HG03108 (cell line): ENCODE measurements around the gene HIPK2.

ENCODE experiments used
- ATAC-seq: cut with Tn5 transposase; IDR thresholded peaks from one replicate; pipeline ENCODE4 v1.9.1; 2021; ENCODE audit warnings: moderate library complexity; ENCODE audit not compliant: unreplicated experiment

HIPK2 gene

DNA sequence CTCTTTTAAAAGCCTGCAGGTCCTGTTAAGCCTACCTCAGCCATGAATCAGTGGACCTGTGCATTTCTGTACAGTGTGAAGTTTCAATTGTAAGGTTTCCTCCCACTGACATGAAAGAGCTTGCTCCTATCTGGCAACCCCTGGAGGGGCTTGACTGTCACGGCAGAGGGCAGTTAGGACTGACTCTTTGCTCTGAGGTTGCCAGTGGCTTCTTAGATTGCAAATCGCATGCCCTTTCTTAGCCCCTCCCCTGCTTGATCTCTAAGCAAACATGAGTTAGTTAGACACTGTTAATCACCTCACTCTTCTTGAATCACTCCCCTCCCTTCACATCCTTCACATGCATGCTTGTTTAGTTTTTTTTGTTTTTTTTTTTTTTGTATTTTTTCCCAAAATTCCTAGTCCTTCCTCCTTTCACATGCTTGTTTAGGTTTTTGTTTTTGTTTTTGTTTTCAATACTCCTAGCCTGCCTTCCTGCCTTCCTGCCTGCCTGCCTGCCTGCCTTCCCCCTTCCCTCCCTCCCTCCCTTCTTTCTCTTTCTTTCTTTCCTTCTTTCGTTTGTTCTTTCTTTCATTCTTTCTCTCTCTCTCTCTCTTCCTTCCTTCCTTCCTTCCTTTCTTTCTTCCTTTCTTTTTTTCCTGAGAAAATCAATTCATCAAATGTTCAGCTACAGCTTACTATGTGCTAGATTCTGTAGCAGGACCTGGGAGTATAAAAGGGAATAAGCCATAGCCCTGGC, 6.0 kb upstream of the HIPK2 start:
- no peak for ATAC-seq

- ATAC-seq = no peak
Measured at GRCh38 chr7:139782932-139783331, 5.1 kb upstream of the HIPK2 start.

DNA sequence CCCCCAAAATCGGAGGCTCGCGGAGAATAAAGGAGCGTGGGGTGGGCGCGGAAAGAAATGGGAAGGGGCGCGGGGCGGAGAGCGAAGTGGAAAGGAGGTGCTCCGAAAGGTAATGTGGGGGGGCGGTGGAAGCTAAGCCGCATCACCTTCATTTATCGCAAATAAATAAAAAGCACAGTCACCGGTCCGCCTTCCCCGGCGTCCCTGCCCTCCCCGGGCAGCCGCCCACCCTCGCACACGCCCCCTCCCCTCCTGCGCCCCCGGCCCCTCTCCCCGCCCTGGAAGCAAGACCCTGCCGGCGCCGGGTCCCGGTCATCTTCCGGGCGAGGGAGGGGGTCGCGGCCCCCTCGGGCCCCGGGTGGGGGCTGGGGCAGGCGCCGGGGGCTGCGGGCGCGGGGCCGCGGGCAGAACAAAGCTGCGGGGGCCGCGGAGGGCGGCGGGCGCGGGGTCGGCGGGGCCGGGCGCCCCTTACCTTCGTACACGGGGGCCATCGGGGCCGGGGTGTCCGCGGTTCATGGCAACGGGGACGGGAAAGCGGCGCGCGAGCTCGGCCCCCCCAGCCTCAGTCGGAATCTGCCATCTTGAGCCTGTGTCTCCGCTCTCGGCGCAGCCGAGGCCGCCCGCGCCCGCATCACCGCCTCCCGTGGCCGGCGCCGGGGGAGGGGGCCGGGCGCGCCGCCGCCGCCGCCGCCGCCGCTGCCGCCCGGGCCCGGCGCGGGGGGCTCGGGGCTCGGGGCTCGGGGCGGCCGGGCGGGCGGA, 486 bp downstream of the HIPK2 start:
- ATAC-seq = no peak

GRCh38 chr7:139776486-139777132, 1.2 kb downstream of the HIPK2 start:
- no peak for ATAC-seq

DNA sequence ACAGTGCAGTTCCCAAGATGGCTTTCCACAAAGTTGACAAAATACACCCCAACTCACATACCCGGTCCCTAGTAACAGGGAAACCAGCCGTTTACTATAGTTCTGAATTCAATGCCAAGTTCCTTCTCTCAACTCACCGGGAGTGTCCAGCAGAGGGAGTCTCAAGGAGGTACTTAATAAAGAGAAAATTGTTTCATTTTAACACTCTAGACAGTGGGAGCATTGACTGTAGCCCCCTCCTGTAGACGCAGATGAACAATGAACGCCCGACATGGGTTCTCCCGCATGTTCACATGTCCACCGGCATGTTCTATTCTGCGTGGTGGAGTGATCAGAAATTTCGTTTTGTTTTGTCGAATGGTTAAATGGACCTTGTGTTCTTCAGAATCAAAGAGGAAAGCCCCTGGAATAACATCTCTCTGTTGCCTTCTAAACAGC, 1.9 kb downstream of the HIPK2 start:
- ATAC-seq = no peak

DNA sequence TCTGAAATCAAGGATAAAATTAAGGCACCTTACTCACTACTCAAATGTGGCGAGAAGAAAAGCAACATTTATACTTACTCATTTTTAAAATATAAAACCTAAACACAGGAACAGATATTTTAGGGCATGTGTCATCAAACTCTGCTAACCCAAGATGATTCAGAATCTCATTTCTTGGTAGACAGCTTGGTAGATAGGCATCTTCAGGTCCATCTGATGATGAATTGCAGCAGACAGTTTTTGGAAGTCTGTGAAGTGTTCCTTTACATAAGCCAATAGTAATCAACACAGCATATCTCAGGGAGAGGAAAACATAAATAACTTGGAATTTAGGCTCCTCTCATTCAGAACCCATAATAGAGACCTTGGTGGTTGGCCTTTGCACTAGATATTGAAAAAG, 3.4 kb downstream of the HIPK2 start:
- no peak for ATAC-seq

DNA sequence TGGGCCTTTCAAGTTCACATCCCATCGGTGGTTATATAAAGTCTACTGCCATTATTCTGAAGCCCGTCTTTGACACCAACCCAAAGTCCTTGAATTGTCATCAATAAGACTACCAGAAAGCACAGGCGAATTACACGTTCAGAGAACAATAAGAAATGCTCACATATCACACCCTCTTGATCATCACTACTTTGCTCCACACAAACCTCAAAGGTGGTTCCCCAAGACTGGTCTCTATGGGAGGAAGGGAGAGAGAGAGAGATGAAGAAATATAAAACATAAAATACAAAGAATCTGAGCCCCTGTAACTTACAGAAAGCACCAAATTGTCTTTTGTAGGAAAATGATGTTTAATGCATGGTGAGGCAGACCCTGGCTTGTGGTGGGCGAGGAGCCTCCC, 4.4 kb downstream of the HIPK2 start:
- no peak for ATAC-seq

GRCh38 chr7:139772873-139773272, 4.9 kb downstream of the HIPK2 start:
- no peak for ATAC-seq

GRCh38 chr7:139772115-139772514, 5.7 kb downstream of the HIPK2 start:
- no peak for ATAC-seq

GRCh38 chr7:139771001-139771956, 6.5 kb downstream of the HIPK2 start:
- ATAC-seq = no peak

- ATAC-seq = no peak
Measured at GRCh38 chr7:139769761-139770160, 8.0 kb downstream of the HIPK2 start.

DNA sequence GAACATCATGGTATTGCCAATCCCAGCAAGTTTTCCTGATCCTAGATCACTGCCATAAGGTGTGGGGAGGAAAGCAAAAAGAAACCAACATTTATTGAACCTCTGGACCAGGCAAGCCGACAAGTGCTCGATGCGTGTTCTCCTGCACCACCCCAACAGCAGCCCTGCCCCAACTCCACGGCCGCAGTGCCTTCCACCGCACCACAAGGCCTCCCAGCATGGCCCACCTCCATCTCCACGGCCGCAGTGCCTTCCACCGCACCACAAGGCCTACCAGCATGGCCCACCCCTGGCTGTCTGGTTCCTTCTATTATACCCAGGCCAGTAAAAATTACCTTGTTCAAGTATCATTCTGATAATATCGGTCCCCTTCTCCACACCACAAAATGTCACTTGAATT, 8.7 kb downstream of the HIPK2 start:
- ATAC-seq = no peak

- no peak for ATAC-seq
Measured at GRCh38 chr7:139768249-139768824, 9.5 kb downstream of the HIPK2 start.

DNA sequence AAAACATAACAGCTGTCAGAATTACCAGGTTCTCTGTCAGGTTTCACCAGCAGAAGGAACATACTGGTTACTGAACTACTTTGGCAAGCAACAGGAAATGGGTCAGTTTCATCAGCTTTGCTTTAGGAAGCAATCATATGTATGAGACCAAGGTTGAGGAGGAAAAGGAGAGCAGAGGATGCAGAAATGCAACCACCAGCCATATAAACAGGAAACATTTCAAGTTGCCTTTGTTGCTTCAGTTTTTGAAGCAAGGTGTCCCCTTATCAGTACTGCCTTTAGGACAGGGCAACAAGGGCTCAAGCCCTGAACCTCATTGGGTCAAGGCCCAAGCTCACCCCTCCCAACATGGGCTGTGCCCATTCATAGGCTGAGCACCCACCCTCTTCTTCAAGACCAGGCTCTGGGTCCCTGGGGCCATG, 10.2 kb downstream of the HIPK2 start:
- ATAC-seq = peak; percentile 84

DNA sequence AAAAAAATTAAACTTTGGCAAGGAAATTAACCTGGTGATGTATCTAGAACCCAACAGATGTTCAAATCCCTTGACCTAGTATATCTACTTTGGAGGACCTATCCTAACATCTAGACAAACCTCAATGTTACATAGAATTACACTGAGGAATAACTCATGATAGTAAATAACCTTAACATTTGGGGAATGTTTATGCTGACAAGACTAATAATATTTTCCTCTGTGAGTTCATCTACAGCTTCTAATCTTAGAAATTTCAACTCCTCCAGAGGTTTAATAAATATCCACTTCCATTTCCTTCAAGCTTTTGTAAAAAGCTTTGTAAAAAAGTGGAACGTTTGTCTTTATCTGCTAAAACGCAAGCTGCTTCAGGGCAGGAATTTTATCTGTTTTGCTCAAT, 12.7 kb downstream of the HIPK2 start:
- no peak for ATAC-seq

GRCh38 chr7:139763330-139763729, 14.5 kb downstream of the HIPK2 start:
- no peak for ATAC-seq

DNA sequence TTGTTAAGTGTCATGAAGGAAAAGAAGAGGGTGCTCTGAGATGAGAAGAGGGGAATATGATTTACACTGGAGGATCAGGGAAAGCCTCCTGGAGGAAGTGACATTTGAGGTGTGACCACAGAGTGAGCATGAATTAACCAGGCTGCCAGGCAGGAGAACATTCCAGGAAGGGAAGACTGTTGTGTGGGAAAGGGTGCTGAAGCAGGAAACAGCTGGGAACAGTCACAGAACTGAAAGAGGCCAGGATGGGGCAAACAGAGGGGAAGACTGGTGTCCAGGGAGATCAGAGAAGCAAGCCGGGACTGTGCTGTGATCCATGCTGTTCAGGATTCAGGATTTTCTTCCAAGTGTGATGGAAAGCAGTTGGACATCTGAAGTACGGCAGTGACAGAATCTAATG, 14.9 kb downstream of the HIPK2 start:
- no peak for ATAC-seq

DNA sequence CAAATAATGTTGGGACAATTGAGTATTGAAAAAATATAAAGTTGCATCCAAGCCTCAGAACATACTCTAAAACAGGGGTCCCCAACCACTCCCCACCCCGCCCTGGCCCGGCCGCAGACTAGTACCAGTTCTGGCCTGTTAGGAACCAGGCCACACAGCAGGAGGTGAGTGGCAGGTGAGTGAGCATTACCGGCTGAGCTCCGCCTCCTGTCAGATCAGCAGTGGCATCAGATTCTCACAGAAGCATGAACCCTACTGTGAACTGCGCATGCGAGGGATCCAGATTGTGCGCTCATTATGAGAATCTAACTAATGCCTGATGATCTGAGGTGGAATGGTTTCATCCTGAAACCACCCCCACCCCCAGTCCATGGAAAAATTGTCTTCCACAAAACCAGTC, 19.4 kb downstream of the HIPK2 start:
- ATAC-seq = no peak

DNA sequence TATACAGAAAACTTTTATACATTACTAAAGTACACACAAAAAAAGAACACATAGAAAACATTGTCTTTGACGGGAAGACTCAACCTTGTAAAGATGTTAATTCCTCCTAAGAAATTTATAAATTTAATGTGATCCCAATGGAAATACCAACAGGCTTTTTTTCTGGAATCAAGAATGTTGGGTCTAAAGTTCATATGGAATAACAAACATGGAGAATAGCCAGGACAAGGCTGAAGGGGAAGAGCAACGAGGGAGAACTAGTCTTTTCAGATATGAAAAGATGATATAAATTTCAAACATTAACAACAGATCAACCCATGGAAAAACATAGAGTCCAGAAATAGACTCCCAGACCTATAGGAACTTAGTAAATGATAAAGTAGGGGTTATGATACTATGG, 19.8 kb downstream of the HIPK2 start:
- no peak for ATAC-seq

DNA sequence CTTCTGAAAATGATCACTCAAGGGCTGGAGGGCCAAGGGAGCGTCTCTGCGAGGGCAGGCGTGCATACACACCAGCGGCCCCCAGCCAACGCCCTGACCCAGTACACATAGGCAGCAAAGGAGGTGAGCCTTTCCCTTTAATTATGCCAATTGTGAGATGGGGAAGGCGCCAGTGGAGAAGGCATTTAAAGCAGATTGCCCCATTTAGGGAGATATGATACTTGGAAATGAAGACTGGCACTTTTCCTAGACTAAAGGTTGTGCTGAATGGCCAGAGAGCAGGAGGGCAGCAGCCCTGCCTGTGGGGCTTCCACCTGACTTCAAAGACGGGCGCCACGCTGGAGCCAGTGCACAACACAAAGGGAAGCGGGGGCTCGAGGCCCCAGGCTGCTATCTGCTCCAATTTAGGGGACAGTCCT, 24.1 kb downstream of the HIPK2 start:
- ATAC-seq = no peak
